HG02981 (cell line): Measurements from ENCODE around the gene LGALS7.
A peak's percentile ranks its signal among the peaks of the same experiment; 100 is the strongest.
"Not testable (repeated sequence)": the region's sequence is repeated elsewhere in the genome, so short reads cannot be mapped to it uniquely, and the experiment has no call there.

Experiments used
- ATAC-seq: cut with Tn5 transposase; IDR thresholded peaks from one replicate; pipeline ENCODE4 v1.9.1; 2021; ENCODE audit warnings: mild to moderate bottlenecking, moderate library complexity; ENCODE audit not compliant: unreplicated experiment

LGALS7 gene

DNA sequence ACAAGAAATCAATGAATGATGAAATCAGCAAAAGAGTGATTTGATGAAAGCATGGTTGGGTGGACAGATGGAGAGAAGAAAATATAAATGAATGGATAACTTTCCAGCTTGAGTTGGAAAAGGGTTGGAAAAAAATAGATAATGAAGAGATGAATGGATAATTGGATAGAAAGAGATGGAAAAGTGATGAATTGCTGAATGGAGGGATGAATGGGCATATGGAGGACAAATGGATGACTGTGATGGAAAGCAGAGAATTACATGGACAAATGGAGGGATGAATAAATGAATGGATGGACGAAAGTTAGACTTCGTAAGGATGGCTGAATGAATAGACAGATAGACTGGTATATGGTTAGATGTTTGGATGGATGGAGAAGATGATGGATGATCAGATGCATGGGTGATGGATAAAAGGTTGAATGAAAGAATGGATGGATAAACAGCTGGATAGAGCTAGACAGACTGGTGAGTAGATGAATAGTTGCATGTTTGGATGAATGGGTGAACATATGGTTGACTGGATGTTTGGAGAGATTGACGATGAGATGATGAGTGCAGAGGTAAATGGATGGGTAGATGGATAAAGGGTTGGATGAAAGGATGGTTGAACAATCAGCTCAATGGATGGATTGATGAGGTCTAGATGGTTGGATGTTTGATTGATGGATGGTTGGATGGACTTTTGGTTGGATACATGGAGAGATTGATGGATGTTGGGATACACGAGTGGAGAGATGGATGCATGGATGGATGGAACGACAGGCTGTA, 27.4 kb upstream of the LGALS7 start:
- ATAC-seq, result no peak

DNA sequence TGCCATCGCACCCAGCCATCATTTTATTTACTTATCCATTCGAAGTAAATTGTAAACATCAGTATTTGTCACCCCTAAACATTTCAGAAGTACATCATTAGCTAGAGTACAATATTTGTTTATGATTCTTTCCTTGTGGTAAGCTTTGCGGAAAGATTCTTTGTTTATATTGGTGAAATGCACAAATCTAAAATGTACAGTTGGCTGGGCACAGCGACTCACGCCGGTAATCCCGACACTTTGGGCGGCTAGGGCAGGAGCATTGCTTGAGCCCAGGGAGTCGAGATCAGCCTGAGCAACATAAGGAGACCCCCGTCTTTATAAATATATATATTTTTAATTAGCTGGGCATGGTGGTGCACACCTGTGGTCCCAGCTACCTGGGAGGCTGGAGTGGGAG, 25.8 kb upstream of the LGALS7 start:
- ATAC-seq, result no peak

DNA sequence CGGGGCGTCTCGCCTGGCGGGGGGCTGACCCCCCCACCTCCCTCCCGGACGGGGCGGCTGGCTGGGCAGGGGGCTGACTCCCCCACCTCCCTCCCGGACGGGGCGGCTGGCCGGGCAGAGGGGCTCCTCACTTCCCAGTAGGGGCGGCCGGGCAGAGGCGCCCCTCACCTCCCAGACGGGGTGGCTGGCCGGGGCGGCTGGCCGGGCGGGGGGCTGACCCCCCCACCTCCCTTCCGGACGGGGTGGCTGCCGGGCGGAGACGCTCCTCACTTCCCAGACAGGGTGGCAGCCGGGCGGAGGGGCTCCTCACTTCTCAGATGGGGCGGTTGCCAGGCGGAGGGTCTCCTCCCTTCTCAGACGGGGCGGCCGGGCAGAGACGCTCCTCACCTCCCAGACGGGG, 24.5 kb upstream of the LGALS7 start:
- ATAC-seq, result not testable (repeated sequence)

DNA sequence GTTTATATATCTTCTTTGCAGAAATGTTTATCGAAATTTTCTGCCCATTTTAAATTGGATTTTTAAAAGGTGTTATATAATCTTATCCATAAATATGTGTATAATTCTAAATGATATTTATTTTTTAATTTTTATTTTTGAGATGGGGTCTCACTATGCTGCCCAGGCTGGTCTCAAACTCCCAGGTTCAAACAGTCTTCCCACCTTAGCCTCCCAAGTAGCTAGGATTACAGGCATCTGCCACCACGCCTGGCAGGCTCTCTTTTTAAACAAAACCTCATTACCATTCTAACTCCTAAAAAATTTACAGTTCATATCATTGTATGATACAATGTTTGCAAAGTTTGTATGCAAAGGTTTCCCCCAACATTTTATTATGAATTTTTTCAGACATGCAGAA, 22.8 kb upstream of the LGALS7 start:
- ATAC-seq, result no peak

DNA sequence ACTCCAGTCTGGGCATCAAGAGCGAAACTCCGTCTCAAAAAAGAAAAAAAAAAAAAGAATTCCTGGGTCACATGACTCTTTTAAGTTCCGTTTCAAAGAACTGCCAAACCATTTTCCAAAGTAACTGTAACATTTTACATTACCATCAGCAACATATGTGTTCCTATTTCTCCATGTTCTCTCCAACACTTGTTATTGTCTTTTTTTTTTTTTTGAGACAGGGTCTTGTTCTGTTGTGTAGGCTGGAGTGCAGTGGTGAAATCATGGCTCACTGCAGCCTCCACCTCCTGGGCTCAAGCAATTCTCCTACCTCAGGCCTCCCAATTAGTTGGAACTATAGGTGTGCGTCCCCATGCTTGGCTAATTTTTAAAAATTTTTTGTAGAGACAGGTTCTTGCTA, 22.2 kb upstream of the LGALS7 start:
- no peak for ATAC-seq

DNA sequence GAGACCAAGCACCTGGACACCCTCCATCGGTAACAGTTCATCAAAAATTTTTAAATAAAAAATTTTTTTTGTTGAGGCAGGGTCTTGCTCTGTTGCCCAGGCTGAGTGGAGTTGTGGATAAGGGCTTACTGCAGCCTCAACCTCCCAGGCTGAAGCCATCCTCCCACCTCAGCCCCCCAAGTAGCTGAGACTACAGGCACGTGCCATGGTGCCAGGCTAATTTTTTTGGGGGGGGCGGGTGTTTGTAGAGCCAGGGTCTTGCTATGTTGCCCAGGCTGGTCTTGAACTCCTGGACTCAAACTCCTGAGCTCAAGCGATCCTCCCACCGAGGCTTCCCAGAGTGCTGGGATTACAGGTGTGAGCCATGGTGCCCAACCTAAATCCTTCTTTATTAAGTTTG, 20.4 kb upstream of the LGALS7 start:
- ATAC-seq, result no peak

DNA sequence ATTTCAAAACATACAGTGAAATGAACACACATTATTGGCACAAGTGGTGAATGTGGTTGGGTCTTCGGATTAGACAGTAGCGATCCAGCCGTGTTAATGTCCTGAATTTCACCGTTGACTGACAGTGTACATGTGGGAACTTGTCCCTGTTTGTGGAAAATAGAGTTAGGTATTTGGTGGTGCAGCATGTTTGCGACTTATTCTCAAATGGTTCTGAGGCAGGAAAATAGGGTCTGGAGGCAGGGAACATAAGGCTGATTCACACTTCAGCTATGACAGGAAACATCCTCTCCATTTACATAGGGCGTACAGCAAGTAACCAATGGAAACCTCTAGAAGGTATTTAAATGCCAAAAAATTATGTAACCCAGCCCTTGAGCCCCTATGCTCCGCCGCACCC, 19.9 kb upstream of the LGALS7 start:
- ATAC-seq, result no peak

DNA sequence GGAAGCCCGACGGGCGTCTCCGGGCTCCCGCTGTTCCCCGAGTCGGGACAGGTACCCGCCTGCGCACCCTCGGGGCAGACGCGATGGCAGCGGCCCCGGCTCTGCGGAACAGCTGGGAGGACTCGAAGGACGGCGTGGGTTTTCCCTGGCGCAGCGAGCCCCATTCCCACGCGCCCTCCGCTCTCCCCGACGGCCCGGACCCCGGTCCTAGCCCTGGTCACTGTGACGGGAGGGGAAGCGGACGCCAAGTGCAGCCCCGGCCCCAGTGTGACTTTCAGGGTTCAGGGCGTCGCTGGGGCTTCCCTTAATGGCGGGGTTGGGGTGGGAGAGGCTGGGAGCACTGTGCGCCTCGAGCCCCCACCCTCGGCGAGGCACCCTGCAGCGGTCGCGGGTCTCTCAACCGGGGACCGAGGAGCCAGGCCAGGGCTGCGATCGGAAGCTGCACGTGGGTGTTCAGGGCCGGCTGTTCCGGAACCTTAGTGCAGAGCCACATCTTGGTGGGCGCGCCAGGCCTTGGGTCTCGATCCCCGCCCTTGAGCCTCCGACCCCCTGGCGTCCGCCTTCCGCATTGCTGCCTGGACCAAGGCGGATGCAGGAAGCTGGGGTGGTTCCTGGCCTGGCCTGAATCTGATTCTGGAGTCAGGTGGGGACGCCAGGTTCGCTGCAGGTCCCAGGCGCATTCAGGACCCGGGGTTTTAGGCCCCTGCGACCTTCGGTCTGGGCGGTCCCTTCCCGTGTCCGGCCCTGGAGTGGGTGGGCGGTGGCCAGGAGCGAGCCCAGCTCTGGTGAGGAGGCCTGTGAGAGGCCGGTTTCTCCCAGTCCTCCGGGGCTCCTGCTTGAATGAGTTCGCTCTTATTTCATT, 19.2 kb upstream of the LGALS7 start:
- ATAC-seq, result no peak

DNA sequence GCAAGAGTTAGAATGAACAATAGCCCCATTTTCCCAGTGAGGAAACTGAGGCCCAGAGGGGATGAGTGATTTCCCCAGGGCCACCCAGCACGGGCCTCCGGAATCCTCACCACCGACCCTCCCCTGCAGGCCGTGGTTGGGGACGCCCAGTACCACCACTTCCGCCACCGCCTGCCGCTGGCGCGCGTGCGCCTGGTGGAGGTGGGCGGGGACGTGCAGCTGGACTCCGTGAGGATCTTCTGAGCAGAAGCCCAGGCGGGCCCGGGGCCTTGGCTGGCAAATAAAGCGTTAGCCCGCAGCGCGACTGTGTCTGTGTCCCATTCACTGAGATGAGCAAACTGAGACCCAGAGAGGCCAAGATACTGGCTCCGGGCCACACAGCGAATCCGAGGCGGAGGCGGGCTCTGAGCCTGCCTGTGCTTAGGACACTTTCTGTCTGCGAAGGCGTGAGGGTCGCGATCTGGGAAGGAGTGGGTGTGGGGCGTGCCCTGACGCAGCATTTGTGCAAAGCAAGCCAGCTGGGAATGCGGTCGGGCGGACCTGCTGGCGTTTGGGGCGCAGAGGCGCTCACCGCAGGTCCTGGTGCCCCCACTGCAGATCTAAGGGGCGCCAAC, 18.2 kb upstream of the LGALS7 start:
- ATAC-seq, result peak; percentile 50

DNA sequence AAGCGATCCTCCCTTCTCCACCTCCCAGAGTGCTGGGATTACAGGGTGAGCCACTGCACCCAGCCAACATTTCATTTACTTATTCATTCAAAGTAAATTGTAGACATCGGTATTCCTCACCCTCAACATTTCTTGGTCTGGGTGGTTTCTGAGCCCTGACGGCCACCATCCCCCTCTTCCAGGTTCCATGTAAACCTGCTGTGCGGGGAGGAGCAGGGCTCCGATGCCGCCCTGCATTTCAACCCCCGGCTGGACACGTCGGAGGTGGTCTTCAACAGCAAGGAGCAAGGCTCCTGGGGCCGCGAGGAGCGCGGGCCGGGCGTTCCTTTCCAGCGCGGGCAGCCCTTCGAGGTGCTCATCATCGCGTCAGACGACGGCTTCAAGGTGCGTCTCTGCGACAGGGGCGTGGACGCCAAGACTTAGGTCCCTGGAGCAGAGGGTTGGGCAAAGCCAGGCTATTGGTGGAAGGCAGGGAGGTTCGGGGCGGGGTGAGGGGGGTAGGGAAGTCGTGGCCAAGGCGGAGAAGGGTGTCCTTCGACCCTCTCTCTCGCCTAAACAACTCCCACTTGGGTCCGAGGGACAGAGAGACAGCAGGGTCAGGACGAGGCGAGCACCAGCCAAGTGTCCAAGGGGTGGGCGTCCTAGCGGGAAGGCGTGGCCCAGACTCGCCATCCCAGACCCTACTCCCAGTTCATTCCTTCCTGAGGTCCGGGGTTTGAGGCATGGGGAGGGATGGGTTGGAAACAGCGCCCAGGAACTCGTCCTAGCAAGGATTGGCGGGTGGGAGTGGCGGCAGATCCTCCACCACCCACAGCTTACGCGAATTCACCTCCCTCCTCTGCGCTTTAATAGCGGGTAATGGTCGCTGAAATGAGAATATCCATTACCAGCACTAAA, 17.4 kb upstream of the LGALS7 start:
- ATAC-seq, result not testable (repeated sequence)

DNA sequence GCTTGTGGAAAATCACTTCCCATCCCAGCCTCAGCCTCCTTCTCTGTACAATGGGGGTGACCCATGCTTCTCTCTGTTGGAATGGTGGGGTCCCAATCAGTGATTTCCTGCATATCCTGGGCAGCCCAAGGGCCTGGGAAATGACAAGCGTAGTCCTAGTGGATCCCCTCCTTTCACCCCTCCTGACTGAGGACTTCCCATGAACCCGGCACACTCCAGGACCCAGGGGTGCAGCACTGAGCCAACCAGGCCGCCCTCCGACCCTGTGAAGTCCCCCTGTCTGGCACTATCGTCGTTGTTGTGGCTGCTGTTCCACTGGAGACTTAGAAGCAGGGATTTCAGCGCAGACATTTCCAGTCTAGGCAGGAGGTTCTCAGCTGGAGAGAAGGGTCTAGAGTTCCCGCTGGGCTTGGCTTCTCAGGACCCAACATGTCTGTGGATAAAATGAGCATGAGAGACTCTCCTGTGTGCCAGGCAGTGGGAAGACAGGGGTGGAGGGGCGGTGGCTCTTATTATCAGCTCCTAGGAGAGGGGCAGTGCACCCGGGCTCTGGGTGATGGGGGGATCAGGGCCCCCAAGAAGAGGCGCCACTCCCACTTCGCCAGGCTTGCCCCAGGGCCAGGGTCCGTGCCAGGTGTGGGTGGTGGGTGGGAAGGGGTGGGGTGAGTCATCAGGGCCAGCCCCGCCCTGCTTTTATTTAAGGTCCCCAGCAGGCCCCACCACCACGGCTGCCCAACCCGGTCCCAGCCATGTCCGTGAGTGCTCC, 15.3 kb upstream of the LGALS7 start, which contains the start of gene LGALS7B:
TSS of gene LGALS7B (plus strand) at position 723 of the 766 bp plus-strand sequence. CDS start at position 750, 27 bp downstream.
- ATAC-seq, result no peak

DNA sequence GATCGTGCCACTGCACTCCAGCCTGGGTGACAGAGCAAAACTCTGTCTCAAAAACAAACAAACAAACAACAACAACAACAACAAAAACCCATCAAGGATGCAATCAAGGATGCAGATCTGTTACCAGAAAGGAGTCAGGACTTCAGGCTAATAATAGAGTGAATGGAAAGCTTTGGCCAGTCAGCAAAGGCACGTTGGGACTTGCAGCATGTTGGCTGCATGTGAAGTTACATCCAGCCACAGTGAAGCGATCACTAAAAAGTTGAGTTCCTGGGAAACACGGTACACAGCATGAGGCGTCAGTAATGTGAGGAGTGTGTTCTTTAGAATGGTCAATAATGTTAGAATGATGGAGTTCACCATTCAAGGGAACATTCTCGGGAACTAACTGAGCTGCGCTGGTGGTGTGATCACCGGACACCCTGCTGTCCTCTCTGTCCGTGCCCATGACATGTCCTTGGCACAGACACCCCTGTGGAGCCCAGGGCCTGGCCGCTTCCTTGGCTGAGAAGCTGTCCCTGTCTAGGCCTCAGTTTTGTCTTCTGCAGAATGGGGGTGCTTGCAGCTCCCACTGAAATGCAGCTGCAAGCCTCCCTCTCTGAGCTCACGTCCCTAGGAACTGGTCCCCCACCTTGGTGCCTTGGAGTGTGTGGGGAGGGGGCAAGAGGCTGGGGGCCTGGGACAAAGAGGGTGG, 13.4 kb upstream of the LGALS7 start:
- no peak for ATAC-seq

DNA sequence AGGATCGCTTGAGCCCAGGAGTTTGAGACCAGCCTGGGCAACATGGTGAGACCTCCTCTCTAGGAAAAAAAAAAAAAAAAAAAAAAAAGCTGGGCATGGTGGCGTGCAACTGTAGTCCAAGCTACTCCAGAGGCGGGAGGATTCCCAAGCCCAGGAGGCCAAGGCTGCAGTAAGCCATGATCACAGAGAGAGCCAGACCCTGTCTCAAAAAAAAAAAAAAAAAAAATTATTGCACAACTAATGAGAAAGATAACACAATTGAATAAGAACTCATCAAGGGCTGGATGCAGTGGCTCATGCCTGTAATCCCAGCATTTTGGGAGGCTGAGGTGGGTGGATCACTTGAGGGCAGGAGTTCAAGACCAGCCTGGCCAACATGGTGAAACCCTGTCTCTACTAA, 12.7 kb upstream of the LGALS7 start:
- not testable (repeated sequence) for ATAC-seq

DNA sequence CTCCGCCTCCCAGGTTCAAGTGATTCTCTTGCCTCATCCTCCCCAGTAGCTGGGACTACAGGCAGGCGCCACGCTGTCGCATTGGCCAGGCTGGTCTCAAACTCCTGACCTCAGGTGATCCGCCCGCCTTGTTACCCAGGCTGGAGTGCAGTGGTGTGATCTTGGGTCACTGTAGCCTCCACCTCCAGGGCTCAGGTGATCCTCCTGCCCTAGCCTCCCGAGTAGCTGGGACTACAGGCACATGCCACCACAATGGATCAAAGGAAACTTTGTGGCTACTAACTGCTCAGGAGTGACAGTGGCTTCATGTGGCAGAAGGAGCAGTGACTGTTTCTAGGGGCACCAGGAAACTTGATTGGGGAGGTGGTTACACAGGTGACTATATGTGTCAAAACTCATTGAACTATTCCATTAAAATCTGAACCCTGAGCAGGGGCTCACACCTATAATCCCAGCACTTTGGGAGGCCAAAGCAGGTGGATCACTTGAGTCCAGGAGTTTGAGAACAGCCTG, 11.9 kb upstream of the LGALS7 start:
- ATAC-seq, result no peak

DNA sequence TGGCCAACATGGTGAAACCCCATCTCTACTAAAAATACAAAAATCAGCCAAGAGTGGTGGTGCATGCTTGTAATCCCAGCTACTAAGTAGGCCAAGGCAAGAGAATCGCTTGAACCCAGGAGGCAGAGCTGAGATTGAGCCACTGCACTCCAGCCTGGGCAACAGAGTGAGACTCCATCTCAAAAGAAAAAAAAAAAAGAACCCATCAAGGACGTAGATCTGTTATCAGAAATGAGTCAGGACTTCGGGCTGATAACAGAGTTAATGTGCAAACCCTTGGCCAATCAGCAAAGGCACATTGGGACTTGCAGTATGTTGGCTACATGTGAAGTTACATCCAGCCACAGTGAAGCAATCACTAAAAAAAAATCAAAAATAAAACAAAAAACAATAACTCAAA, 10.9 kb upstream of the LGALS7 start:
- no peak for ATAC-seq

DNA sequence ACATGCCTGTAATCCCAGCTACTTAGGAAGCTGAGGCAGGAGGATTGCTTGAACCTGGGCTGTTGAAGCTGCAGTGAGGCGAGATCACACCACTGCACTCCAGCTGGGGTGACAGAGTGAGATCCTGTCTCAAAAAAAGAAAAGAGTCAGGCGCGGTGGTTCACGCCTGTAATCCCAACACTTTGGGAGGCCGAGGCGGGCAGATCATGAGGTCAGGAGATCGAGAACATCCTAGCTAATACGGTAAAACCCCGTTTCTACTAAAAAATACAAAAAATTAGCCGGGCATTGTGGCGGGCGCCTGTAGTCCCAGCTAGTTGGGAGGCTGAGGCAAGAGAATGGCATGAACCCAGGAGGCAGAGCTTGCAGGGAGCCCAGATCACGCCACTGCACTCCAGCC, 8.9 kb upstream of the LGALS7 start:
- ATAC-seq, result not testable (repeated sequence)

DNA sequence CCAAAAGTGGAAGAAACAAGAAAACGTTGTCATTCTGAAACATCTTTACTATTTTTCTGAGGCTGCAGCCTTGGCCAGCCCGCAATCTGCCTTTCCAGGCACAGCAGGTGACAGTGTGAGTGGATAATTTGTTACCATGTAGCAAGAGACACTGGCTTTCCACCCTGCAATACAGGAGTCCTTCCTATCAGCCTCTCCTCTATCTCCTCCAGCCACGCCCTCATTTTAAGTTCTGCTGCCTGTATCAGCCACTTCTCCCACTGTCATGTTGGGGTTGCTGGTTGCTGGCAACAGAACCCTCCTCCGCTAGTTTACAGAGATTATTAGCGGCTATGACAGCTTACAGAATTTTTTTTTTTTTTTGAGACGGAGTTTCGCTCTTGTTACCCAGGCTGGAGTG, 7.7 kb upstream of the LGALS7 start:
- ATAC-seq, result no peak

DNA sequence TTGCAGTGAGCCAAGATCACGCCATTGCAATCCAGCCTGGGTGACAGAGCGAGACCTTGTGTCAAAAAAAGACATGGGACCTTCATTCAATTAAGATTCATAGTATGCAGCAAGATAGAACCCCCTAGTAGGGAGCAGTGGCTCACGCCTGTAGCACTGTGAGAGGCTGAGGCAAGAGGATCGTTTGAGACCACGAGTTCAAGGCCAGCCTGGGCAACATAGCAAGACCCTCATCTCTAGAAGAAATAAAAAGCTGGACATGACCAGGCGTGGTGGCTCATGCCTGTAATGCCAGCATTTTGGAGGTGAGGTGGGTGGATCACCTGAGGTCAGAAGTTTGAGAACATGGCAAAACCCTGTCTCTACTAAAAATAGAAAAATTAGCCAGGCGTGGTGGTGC, 7.1 kb upstream of the LGALS7 start:
- ATAC-seq, result no peak

DNA sequence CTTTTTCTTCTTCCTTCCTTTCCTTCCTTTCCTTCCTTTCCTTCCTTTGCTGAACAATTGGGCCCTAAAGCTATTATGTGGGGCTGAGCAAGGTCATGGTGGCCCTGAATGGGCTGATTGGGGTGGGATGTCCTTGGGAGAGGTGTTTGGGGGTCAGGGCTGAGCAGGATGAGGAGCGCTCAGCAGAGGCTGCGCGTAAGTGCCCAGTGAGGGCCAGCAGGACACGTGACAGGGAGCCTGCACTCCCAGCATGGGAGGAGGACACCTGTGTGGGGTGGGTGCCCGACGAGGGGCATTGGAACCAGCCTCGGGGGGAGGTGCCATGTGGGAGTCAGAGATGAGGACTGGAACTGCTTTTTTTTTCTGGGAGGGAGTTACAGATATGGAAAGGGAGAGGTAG, 5.4 kb upstream of the LGALS7 start:
- no peak for ATAC-seq
